Smooth muscle cell (in vitro differentiated cells): ENCODE data around the gene PPP1R9B. TPM values are rescaled to one million over a fixed set of nuclear protein-coding genes. Genes with fewer than 3 reads are reported as not detected.

ENCODE experiments used
- DNase-seq: peaks from one replicate; lab custom pipeline; 2025; ENCODE audit not compliant: unreplicated experiment; lab: John Stamatoyannopoulos, UW
- H2AFZ ChIP-seq: fragments of 200-600 bp; sonication (generic); 2 replicates; pipeline ENCODE4 v1.6.0; 2016; ENCODE audit warnings: antibody characterized with exemption, low read depth, mild to moderate bottlenecking
- H3F3A ChIP-seq: fragments of 200-600 bp; sonication (generic); 2 replicates; pipeline ENCODE4 v1.6.0; 2017; ENCODE audit warnings: antibody characterized with exemption, low read depth
- H3K27ac ChIP-seq: fragments of 200-600 bp; sonication (generic); 2 replicates; pipeline ENCODE4 v1.5.1; 2016; ENCODE audit warnings: low read depth, mild to moderate bottlenecking
- H3K27me3 ChIP-seq: fragments of 200-600 bp; sonication (generic); 2 replicates; pipeline ENCODE4 v1.6.1; 2016; ENCODE audit warnings: low read depth, mild to moderate bottlenecking
- H3K36me3 ChIP-seq: fragments of 200-600 bp; sonication (generic); 2 replicates; pipeline ENCODE4 v1.5.1; 2016; ENCODE audit warnings: low read depth
- H3K4me1 ChIP-seq: fragments of 200-600 bp; sonication (generic); 2 replicates; pipeline ENCODE4 v1.5.1; 2016; ENCODE audit warnings: low read depth
- H3K4me2 ChIP-seq: fragments of 200-600 bp; sonication (generic); 2 replicates; pipeline ENCODE4 v1.6.0; 2016; ENCODE audit warnings: mild to moderate bottlenecking
- H3K4me3 ChIP-seq: fragments of 200-600 bp; sonication (generic); 2 replicates; pipeline ENCODE4 v1.5.1; 2016; ENCODE audit warnings: mild to moderate bottlenecking
- H3K79me2 ChIP-seq: fragments of 200-600 bp; sonication (generic); 2 replicates; pipeline ENCODE4 v1.6.0; 2016; ENCODE audit warnings: low read depth, mild to moderate bottlenecking
- H3K9ac ChIP-seq: fragments of 200-600 bp; sonication (generic); 2 replicates; pipeline ENCODE4 v1.6.0; 2016; ENCODE audit warnings: low read depth
- H3K9me3 ChIP-seq: fragments of 200-600 bp; sonication (generic); replicated peaks from 2 replicates; pipeline ENCODE4 v1.5.1; 2016; ENCODE audit warnings: low read depth
- H4K20me1 ChIP-seq: fragments of 200-600 bp; sonication (generic); 2 replicates; pipeline ENCODE4 v1.6.0; 2016; ENCODE audit warnings: low read depth
- WGBS: methylation state at CpG from one replicate; pipeline ENCODE4 v1.1.7; 2016; ENCODE audit warnings: low lambda C conversion rate; 5-methylcytosine and 5-hydroxymethylcytosine counted together
- polyA plus RNA-seq: library from polyadenylated mRNA; unstranded; fragments of >200 nt; fragmentation: Nextera tagmentation; extraction: Ambion mirVana; gene quantifications from 2 replicates; pipeline ENCODE4 v1.2.1, GENCODE V29; 2016
- total RNA-seq: library from RNA; depleted of rRNA; stranded (reverse); fragments of >200 nt; gene quantifications from 2 replicates; pipeline ENCODE4 v1.2.3, GENCODE V29; 2014
- TF ChIP-seq, protein P1 (sequence below): fragments of 200-600 bp; sonication (generic); IDR thresholded peaks from 2 replicates; pipeline ENCODE4 v1.5.1; 2017; ENCODE audit warnings: borderline replicate concordance, mild to moderate bottlenecking, antibody characterized with exemption; ENCODE audit not compliant: insufficient read depth, poor library complexity, severe bottlenecking

PPP1R9B gene
- total and polyA plus RNA-seq, 2 experiments from 2014 or later: 6.7 to 20.8 TPM

DNA sequence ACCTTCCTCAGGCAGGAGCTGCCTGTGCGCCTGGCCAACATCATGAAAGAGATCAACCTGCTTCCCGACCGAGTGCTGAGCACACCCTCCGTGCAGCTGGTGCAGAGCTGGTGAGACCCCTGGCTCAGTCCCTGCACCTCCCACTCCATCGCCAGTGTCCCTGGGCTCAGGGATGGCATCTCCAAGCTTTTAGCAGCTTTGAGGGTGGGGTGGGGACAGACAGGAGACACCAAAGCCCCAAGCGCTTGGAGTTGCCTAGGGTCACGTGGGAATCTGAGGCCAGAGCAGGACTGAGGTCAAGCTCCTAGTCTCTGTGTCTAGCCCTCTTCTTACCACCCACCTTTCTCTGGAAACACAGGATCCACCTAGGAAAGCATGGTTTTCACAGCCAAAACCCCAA lies 53.0 kb downstream of the PPP1R9B start:
- Histone ChIP-seq H3K79me2 (peaks cover 8% of the 10 kb centered on the region), H3K9me3 (no peaks in the 10 kb centered on the region), H3K36me3 (no peaks in the 10 kb centered on the region), H3K4me2 (no peak overlapping the region), H3K4me1 (peaks cover 24% of the 10 kb centered on the region), H3K27ac (no peak overlapping the region), H3K27me3 (no peaks in the 10 kb centered on the region), H2AFZ (no peak overlapping the region), H3F3A (peaks cover 7% of the 10 kb centered on the region), H3K9ac (no peak overlapping the region), H4K20me1 (no peaks in the 10 kb centered on the region), H3K4me3 (no peak overlapping the region)
- WGBS: 82% methylated on average over 7 of the region's 7 CpGs
- no peak for DNase-seq
- TF ChIP-seq, protein P1, sequence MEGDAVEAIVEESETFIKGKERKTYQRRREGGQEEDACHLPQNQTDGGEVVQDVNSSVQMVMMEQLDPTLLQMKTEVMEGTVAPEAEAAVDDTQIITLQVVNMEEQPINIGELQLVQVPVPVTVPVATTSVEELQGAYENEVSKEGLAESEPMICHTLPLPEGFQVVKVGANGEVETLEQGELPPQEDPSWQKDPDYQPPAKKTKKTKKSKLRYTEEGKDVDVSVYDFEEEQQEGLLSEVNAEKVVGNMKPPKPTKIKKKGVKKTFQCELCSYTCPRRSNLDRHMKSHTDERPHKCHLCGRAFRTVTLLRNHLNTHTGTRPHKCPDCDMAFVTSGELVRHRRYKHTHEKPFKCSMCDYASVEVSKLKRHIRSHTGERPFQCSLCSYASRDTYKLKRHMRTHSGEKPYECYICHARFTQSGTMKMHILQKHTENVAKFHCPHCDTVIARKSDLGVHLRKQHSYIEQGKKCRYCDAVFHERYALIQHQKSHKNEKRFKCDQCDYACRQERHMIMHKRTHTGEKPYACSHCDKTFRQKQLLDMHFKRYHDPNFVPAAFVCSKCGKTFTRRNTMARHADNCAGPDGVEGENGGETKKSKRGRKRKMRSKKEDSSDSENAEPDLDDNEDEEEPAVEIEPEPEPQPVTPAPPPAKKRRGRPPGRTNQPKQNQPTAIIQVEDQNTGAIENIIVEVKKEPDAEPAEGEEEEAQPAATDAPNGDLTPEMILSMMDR: no peak

DNA sequence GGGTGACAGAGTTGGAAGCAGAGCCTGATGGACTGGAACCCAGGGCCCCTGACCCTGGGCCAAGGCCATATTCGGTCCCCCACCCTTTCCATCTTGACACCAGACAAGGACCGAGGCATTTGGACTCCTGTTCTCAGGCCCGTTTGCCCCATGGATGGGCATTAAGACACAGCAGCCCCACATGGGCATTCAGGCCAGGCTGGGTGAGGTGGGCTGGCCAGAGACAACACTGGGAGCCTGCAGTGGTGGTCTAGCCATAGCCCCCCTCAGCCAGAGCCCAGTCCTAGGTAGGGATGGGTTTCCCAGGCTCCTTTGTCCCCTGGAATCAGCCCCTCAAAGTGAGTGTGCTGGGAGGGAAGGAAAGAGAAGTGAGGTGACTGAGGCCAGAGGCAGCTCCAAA lies 53.7 kb downstream of the PPP1R9B start:
- Histone ChIP-seq H3K4me2 (no peak overlapping the region), H3K9me3 (no peaks in the 10 kb centered on the region), H3K36me3 (no peaks in the 10 kb centered on the region), H2AFZ (no peak overlapping the region), H3K4me1 (peaks cover 20% of the 10 kb centered on the region), H3K27me3 (no peaks in the 10 kb centered on the region), H3K27ac (no peak overlapping the region), H3K4me3 (no peak overlapping the region), H3K9ac (no peak overlapping the region), H3F3A (peaks cover 7% of the 10 kb centered on the region), H4K20me1 (no peaks in the 10 kb centered on the region), H3K79me2 (peaks cover 8% of the 10 kb centered on the region)
- 89% methylated on average over 3 of the region's 3 CpGs for WGBS
- TF ChIP-seq, protein P1: no peak
- no peak for DNase-seq

DNA sequence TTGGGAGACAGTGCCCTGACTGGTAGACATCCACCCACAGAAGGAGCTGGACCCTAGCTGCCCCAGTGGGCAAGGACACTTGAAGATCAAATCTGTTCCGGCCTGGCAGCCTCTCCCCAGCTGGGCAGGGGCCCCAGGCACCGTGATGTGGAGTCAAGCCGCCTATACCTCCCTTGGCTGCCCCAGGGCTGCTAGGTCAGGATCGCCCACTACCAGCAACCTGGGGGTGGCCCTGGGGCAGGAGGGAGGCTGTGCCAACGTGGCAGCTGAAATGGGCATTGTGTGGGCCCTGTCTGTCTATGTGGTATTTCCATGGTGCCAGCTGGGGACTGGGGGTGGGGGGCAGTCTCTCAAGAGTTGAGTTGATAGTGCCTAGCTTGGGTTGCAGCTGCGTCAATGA lies 54.4 kb downstream of the PPP1R9B start:
- Histone ChIP-seq H2AFZ (no peak overlapping the region), H3K9me3 (no peaks in the 10 kb centered on the region), H3K9ac (peak overlapping the region; percentile 84), H3K27me3 (no peaks in the 10 kb centered on the region), H3K4me2 (peak overlapping the region; percentile 97), H3K36me3 (no peaks in the 10 kb centered on the region), H3K27ac (no peak overlapping the region), H3K79me2 (peaks cover 8% of the 10 kb centered on the region), H3F3A (peaks cover 7% of the 10 kb centered on the region), H3K4me1 (peaks cover 14% of the 10 kb centered on the region), H3K4me3 (peak overlapping the region; percentile 90), H4K20me1 (no peaks in the 10 kb centered on the region)
- no peak for DNase-seq
- 61% methylated on average over 6 of the region's 6 CpGs for WGBS
- TF ChIP-seq, protein P1: no peak

DNA sequence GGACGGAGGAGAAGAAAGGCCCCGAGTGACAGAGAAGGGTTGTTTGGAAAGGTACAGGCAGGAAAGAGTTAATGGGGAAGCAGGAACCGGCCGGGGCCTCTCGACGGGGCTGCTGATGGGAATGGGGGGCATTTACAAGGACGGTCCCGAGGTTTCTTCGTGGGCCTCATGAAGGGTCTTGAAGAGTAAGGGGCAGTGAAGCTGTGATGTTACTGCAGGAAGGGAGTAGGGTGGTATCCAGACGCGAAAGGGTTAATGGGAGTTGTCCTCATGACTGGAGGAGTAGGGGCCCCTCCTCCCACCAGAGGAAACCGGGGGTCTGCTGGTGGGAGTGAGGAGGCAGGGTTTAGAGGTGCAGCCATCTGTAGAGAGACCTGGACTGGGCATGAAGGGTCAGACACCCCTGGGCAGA lies 54.8 kb downstream of the PPP1R9B start:
- Histone ChIP-seq H3K27ac (no peak overlapping the region), H3K4me3 (peak overlapping the region; percentile 90), H4K20me1 (no peaks in the 10 kb centered on the region), H2AFZ (peak overlapping the region; percentile 75), H3K9ac (peak overlapping the region; percentile 84), H3F3A (peaks cover 4% of the 10 kb centered on the region), H3K9me3 (no peaks in the 10 kb centered on the region), H3K79me2 (peaks cover 8% of the 10 kb centered on the region), H3K36me3 (no peaks in the 10 kb centered on the region), H3K27me3 (no peaks in the 10 kb centered on the region), H3K4me2 (peak overlapping the region; percentile 97), H3K4me1 (peaks cover 10% of the 10 kb centered on the region)
- no peak for DNase-seq
- TF ChIP-seq, protein P1: no peak
- 2% methylated on average over 10 of the region's 12 CpGs for WGBS
